Thyroid gland (tissue), 4 donors: ENCODE results near the gene EFNA5.

ENCODE experiments used
- POLR2A ChIP-seq, 2 donors: fragments of 450-650 bp; IDR thresholded peaks; one replicate each; pipeline ENCODE4 v1.6.1; 2017; ENCODE audit warnings: antibody characterized with exemption in 2 of 2, mild to moderate bottlenecking in 2 of 2, moderate library complexity in 1 of 2
- TF ChIP-seq, protein P1 (sequence below), 6 experiments: fragments of 200-600 bp in 3 of 6; fragments of 450-650 bp in 3 of 6; sonication (generic) in 3 of 6; IDR thresholded peaks; one replicate each; pipeline ENCODE4 v1.5.1; 2016 to 2019; ENCODE audit warnings: antibody characterized with exemption in 6 of 6, mild to moderate bottlenecking in 2 of 6, inconsistent platforms in 1 of 6, moderate library complexity in 1 of 6

GRCh38 chr5:107378218-107378899 is 292.4 kb downstream of the EFNA5 start:
- TF ChIP-seq, protein P1, sequence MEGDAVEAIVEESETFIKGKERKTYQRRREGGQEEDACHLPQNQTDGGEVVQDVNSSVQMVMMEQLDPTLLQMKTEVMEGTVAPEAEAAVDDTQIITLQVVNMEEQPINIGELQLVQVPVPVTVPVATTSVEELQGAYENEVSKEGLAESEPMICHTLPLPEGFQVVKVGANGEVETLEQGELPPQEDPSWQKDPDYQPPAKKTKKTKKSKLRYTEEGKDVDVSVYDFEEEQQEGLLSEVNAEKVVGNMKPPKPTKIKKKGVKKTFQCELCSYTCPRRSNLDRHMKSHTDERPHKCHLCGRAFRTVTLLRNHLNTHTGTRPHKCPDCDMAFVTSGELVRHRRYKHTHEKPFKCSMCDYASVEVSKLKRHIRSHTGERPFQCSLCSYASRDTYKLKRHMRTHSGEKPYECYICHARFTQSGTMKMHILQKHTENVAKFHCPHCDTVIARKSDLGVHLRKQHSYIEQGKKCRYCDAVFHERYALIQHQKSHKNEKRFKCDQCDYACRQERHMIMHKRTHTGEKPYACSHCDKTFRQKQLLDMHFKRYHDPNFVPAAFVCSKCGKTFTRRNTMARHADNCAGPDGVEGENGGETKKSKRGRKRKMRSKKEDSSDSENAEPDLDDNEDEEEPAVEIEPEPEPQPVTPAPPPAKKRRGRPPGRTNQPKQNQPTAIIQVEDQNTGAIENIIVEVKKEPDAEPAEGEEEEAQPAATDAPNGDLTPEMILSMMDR (IDR thresholded peaks at IDR 0.05): no peak
- TF ChIP-seq POLR2A (IDR thresholded peaks at IDR 0.05): no peak
